PC-3 (cell line): ENCODE data around the gene ZBTB46. TPM values are rescaled to one million over a fixed set of nuclear protein-coding genes. Genes with fewer than 3 reads are reported as not detected.

Source experiments
- ATAC-seq: fragments of 200-7000 bp; cut with Tn5 transposase; 2 replicates; pipeline ENCODE4 v1.9.1; 2020; ENCODE audit warnings: mild to moderate bottlenecking, moderate library complexity
- BruUV-seq: library from RNA; stranded (reverse); fragments of 400-500 nt; replicated peaks from 2 replicates; lab custom pipeline; 2021; lab: Mats Ljungman, UMichigan
- CTCF ChIA-PET: fragments of 300-600 bp; sonication (Branson Sonifier 250); formaldehyde crosslinking; loops from one replicate; lab custom pipeline; 2022; ENCODE audit warnings: antibody characterized with exemption; lab: Charles Lee
- POLR2A ChIA-PET: fragments of 300-600 bp; sonication (Branson Sonifier 250); formaldehyde crosslinking; loops from one replicate; lab custom pipeline; 2022; ENCODE audit warnings: antibody characterized with exemption; ENCODE audit not compliant: unreplicated experiment; lab: Charles Lee
- DNase-seq: peaks from one replicate; pipeline ENCODE4 v3.0.0-alpha.2; 2015
- H2AFZ ChIP-seq: fragments of 300-600 bp; sonication (generic); 2 replicates; pipeline ENCODE4 v1.6.0; 2016; ENCODE audit warnings: antibody characterized with exemption, low read length
- H3F3A ChIP-seq: fragments of 300-600 bp; sonication (generic); one replicate; pipeline ENCODE4 v1.6.0; 2017; ENCODE audit warnings: antibody characterized with exemption, low read length, control low read depth, mild to moderate bottlenecking; ENCODE audit not compliant: unreplicated experiment
- H3K27ac ChIP-seq: fragments of 300-600 bp; sonication (generic); 2 replicates; pipeline ENCODE4 v1.5.1; 2016; ENCODE audit warnings: mild to moderate bottlenecking, low read length
- H3K27me3 ChIP-seq: fragments of 300-600 bp; sonication (generic); 2 replicates; pipeline ENCODE4 v1.6.1; 2016; ENCODE audit warnings: low read length, mixed read lengths
- H3K36me3 ChIP-seq: fragments of 300-600 bp; sonication (generic); 2 replicates; pipeline ENCODE4 v1.6.1; 2016; ENCODE audit warnings: low read depth, mixed run types, low read length, mixed read lengths
- H3K4me1 ChIP-seq: fragments of 300-600 bp; sonication (generic); 2 replicates; pipeline ENCODE4 v1.5.1; 2016; ENCODE audit warnings: low read length; ENCODE audit not compliant: insufficient read depth
- H3K4me2 ChIP-seq: fragments of 300-600 bp; sonication (generic); 2 replicates; pipeline ENCODE4 v1.6.0; 2016; ENCODE audit warnings: low read length
- H3K4me3 ChIP-seq: fragments of 300-600 bp; sonication (generic); 2 replicates; pipeline ENCODE4 v1.5.1; 2016; ENCODE audit warnings: mild to moderate bottlenecking, low read length, mixed read lengths
- H3K79me2 ChIP-seq: fragments of 300-600 bp; sonication (generic); 2 replicates; pipeline ENCODE4 v1.6.1; 2017; ENCODE audit warnings: low read length, mixed read lengths
- H3K9ac ChIP-seq: fragments of 300-600 bp; sonication (generic); 2 replicates; pipeline ENCODE4 v1.6.0; 2016; ENCODE audit warnings: mild to moderate bottlenecking, low read length
- H3K9me2 ChIP-seq: fragments of 300-600 bp; sonication (generic); replicated peaks from 2 replicates; pipeline ENCODE4 v1.6.1; 2016; ENCODE audit warnings: mixed run types, low read length, mixed read lengths
- H3K9me3 ChIP-seq: fragments of 300-600 bp; sonication (generic); 2 replicates; pipeline ENCODE4 v1.6.1; 2016; ENCODE audit warnings: low read length, mixed read lengths
- H4K20me1 ChIP-seq: fragments of 300-600 bp; sonication (generic); 2 replicates; pipeline ENCODE4 v1.6.1; 2016; ENCODE audit warnings: low read length, mixed read lengths
- CTCF ChIP-seq: fragments of 300-600 bp; sonication (generic); conservative IDR thresholded peaks from 2 replicates; pipeline ENCODE4 v1.5.1; 2017; ENCODE audit warnings: antibody characterized with exemption, low read depth, mild to moderate bottlenecking, low read length
- EZH2 ChIP-seq: fragments of 300-600 bp; sonication (generic); IDR thresholded peaks from one replicate; pipeline ENCODE4 v1.6.1; 2017; ENCODE audit warnings: antibody characterized with exemption, mild to moderate bottlenecking, low read length; ENCODE audit not compliant: unreplicated experiment
- EZH2phosphoT487 ChIP-seq: fragments of 300-600 bp; sonication (generic); IDR thresholded peaks from 2 replicates; pipeline ENCODE4 v1.6.1; 2018; ENCODE audit warnings: mild to moderate bottlenecking, antibody characterized with exemption, low read length, borderline replicate concordance
- intact Hi-C: fragments of 100-400 bp; cut with micrococcal nuclease; formaldehyde crosslinking; loops from 2 replicates; pipeline ENCODE4 v1.9.0; 2023
- total RNA-seq: library from RNA; depleted of rRNA; stranded (reverse); fragments of >200 nt; gene quantifications from 2 replicates; pipeline ENCODE4 v1.2.3, GENCODE V29; 2014

The ZBTB46 gene
- total RNA-seq, 1 experiment from 2014 or later = 7.3 TPM

GRCh38 chr20:63756648-63756991 lies 74.4 kb downstream of the ZBTB46 start:
- Histone ChIP-seq H3K9ac (no peak overlapping the region), H3K4me1 (no peaks in the 10 kb centered on the region), H2AFZ (no peak overlapping the region), H3K27me3 (no peaks in the 10 kb centered on the region), H4K20me1 (no peaks in the 10 kb centered on the region), H3K9me2 (no peaks in the 10 kb centered on the region), H3K36me3 (no peaks in the 10 kb centered on the region), H3F3A (no peaks in the 10 kb centered on the region), H3K79me2 (no peaks in the 10 kb centered on the region), H3K4me2 (no peak overlapping the region), H3K4me3 (no peak overlapping the region), H3K9me3 (no peaks in the 10 kb centered on the region), H3K27ac (no peak overlapping the region)
- ATAC-seq (no peak), DNase-seq (no peak)
- intact Hi-C loops = no loop called here
- TF ChIP-seq CTCF (no peak), EZH2 (no peak), EZH2phosphoT487 (no peak)
- ChIA-PET CTCF (no interaction called here), POLR2A (no interaction called here)
- BruUV-seq = no TSS peak

GRCh38 chr20:63755933-63756647 lies 75.0 kb downstream of the ZBTB46 start:
- Histone ChIP-seq H3K9me3 (no peaks in the 10 kb centered on the region), H4K20me1 (no peaks in the 10 kb centered on the region), H3K9ac (no peak overlapping the region), H3K9me2 (no peaks in the 10 kb centered on the region), H3F3A (no peaks in the 10 kb centered on the region), H2AFZ (no peak overlapping the region), H3K79me2 (no peaks in the 10 kb centered on the region), H3K4me1 (no peaks in the 10 kb centered on the region), H3K4me3 (no peak overlapping the region), H3K36me3 (no peaks in the 10 kb centered on the region), H3K4me2 (no peak overlapping the region), H3K27me3 (no peaks in the 10 kb centered on the region), H3K27ac (no peak overlapping the region)
- TF ChIP-seq CTCF (no peak), EZH2 (no peak), EZH2phosphoT487 (no peak)
- CTCF ChIA-PET = no interaction called here
- no TSS peak for BruUV-seq
- POLR2A ChIA-PET = no interaction called here
- DNase-seq (no peak), ATAC-seq (no peak)
- intact Hi-C loops = no loop called here

- Histone ChIP-seq H3K9ac (no peak overlapping the region), H3K27me3 (no peaks in the 10 kb centered on the region), H3K27ac (no peak overlapping the region), H3K36me3 (no peaks in the 10 kb centered on the region), H3K4me2 (no peak overlapping the region), H3K9me3 (no peaks in the 10 kb centered on the region), H4K20me1 (no peaks in the 10 kb centered on the region), H3F3A (no peaks in the 10 kb centered on the region), H3K79me2 (no peaks in the 10 kb centered on the region), H3K4me1 (no peaks in the 10 kb centered on the region), H2AFZ (no peak overlapping the region), H3K9me2 (no peaks in the 10 kb centered on the region), H3K4me3 (no peak overlapping the region)
- TF ChIP-seq CTCF = no peak
- no peak for ATAC-seq
- CTCF ChIA-PET = no interaction called here
- intact Hi-C loops = no loop called here
- POLR2A ChIA-PET = no interaction called here
- no peak for DNase-seq
- BruUV-seq = no TSS peak
Observed at GRCh38 chr20:63754008-63754407, 77.1 kb downstream of the ZBTB46 start.
